Measurements from ENCODE around the gene EPAS1.

DNA sequence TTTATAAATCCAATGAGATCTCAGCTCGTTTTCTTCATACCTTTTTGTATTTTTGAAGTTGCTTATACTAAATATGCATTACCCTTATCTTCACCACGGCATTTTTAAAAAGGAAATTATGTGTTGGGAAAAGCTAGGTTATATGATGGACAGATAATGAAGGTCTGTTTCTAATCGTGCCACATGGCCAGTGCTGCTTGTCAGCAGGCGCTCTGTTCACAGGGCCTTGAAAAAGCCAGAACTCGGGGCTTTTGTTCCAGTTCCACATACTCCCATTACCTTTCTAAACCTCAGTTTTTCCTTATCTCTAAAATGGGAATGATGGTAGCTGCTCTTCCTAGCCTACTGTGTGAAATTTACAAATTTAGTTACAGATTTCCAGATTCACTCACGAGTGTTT is 42.0 kb downstream of the EPAS1 start:
- TF ChIP-seq, protein P1, sequence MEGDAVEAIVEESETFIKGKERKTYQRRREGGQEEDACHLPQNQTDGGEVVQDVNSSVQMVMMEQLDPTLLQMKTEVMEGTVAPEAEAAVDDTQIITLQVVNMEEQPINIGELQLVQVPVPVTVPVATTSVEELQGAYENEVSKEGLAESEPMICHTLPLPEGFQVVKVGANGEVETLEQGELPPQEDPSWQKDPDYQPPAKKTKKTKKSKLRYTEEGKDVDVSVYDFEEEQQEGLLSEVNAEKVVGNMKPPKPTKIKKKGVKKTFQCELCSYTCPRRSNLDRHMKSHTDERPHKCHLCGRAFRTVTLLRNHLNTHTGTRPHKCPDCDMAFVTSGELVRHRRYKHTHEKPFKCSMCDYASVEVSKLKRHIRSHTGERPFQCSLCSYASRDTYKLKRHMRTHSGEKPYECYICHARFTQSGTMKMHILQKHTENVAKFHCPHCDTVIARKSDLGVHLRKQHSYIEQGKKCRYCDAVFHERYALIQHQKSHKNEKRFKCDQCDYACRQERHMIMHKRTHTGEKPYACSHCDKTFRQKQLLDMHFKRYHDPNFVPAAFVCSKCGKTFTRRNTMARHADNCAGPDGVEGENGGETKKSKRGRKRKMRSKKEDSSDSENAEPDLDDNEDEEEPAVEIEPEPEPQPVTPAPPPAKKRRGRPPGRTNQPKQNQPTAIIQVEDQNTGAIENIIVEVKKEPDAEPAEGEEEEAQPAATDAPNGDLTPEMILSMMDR (IDR thresholded peaks at IDR 0.05), result no peak
- no peak for TF ChIP-seq POLR2A (IDR thresholded peaks at IDR 0.05)

All from heart left ventricle (tissue), 13 donors.